Urothelium cell line (cell line): Measurements from ENCODE around the gene GPR89A.
"Not testable (repeated sequence)": the region's sequence is repeated elsewhere in the genome, so short reads cannot be mapped to it uniquely, and the experiment has no call there.

Experiments used
- DNase-seq: peaks from one replicate; pipeline ENCODE4 v3.0.0; 2011; ENCODE audit warnings: low spot score, mixed read lengths
- FAIRE-seq: peaks from 2 replicates; lab custom pipeline; 2011; peaks lifted over from hg19 to GRCh38; lab: Jason Lieb, UNC

Gene GPR89A

DNA sequence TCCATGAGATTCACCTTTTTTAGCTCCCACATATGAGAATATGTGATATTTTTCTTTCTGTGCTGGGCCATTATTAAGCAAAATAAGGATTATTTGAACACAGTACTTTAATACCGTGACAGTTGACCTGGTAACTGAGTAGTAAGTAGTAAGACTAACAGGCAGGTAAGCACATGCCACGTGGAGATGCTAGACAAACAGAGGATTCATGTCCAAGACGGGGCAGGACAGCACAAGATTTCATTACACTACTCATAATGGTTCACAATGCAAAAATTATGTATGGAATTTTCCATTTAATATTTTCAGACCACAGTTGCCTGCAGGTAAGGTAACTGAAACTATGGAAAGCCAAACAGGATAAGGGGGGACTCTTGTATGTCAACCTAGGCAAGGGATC lies 77.1 kb downstream of the GPR89A start:
- FAIRE-seq, DNase-seq: not testable (repeated sequence)

DNA sequence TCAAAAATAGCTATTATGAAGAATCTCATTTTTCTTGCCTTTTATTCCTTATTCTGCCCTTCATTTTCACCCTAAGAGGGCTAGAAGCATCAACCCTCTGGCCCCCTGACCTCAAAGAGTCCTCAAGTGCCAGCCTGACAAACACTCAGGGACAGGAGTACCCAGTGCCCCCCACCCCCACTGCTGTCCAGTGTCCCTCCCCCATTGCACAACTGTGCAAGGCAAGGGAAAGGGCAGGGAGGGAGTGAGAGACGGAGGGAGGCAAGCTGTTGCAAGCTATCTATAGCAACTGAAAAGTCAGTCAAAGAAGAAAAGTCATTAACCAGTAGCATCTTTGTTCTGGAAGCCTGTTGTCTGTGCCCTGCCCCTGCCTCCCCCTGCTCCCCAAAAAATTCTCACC lies 78.3 kb downstream of the GPR89A start:
- FAIRE-seq, DNase-seq: not testable (repeated sequence)

DNA sequence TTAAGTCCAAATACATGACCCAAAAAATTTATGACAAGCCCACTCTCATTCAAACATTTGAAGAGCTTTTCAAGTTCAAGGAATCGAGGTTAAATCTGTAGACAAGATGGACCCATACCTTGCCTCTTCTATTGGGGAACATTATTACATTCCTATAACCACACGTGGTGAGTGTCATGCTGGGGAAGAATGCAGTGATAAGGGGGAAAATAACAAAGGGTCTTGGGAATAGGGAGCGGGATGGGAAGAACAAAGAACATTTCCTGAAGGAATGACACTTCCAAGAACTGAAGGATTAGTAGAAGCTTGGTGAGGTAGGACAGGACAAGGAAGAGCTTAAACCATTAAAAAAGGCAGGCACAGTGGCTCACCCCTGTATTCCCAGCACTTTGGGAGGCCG lies 80.5 kb downstream of the GPR89A start:
- FAIRE-seq = no peak

DNA sequence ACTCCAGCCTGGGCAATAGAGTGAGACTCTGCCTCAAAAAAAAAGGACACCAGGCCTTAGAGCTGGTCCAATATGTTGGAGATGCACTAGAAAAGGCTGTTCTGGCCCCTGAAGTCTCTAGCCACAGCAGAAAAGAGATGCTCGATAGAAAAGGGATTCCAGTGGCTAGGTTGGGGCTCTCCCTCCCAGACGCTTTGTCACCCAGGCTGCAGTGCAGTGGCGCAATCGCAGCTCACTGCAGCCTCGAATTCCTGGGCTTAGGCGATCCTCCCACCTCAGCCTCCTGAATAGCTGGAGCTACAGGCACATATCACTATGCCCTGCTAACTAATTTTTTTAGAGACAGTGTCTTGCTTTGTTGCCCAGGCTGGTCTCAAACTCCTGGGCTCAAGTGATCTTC lies 81.1 kb downstream of the GPR89A start:
- no peak for FAIRE-seq
- no peak for DNase-seq

More for the DNA sequence above, 80.5 kb downstream of the GPR89A start:
- no peak for DNase-seq

DNA sequence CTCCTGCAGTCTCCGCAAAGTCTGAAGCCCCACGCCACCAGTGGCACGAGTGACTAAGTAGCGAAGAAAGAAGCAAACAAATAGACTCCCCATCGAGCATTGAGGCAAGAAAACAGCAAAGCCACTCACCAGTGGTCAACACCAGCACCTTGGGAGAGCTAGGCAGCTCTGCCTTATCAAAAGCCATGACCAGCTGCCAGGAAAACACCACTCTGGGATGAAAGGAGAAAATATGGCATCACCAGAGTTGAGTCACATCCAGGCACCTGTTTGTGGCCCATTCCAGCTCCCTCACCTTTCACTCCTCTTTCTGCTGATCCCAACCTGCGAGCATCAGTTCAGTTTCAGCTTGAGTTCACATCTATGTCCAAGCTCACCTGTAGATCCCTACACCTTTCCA lies 82.1 kb downstream of the GPR89A start:
- DNase-seq (no peak), FAIRE-seq (no peak)

DNA sequence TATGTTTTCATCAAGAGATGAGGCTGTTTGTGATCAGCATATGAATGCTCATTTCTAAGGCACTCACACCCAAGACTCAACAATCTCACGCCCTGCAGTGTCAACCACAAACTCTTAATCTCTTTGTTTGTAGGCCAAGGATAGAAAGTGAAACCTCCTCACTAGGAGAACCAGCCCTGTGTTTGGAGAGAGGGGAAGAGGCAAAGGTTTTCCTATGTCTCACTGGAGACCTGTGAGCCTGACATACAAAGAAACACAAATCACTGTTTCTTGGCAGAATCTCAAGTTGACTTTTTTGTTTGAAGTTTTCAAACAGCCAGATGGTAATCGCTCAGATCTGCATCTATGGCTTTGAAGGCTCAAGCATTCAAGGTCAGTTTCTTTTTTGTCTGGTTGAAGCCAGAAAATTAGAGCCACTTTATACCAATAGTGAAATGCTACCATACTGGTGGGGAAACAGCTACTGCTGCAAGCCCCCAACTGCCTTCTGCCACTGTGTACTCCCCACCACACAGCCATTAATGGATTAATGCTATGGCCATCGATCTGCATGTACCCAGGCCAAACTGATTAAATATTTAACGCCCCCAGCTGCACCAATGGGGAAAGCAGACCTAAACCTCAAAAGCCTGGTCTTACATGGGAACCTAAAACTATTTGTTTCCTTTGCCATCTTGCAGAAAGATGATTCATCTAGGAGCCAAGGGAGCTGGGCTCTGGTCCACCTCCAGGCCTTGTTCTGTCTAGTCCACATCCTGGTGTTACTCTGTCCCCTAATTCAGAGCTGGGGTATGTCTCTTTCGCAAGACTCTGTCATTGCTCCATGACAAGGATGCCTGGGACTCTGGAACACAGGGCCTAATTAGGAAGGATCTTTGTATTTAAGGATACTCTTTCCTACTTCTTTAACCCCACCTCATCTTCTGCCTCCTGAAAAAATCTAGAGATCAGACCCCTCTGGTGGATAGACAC lies 83.1 kb downstream of the GPR89A start:
- FAIRE-seq = no peak
- DNase-seq = peak; percentile 23

DNA sequence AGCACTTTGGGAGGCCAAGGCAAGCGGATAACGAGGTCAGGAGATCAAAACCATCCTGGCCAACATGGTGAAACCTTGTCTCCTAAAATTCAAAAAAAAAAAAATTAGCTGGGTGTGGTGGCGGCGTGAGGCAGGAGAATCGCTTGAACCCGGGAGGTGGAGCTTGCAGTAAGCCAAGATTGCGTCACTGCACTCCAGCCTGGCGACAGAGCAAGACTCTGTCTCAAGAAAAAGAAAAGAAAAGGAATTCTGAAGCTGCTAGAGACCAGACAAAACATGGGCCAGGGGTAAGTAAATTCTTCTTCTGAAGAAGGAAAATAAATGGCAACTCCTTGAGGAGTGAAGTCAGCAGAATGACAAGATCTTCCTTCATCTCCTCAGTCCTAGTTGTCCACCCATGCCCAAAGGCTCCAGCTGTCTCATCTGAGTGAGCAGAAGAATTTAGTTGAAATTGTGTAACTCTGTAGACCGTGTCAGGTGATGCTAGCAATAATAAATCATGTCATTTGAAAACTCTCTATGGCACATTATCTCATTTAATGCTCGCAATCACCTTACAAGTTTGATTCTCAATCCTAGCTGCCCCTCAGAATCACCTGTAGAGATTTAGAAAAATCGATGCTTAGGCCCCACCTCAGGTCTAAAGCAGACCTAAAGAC lies 85.1 kb downstream of the GPR89A start:
- DNase-seq (no peak), FAIRE-seq (no peak)

DNA sequence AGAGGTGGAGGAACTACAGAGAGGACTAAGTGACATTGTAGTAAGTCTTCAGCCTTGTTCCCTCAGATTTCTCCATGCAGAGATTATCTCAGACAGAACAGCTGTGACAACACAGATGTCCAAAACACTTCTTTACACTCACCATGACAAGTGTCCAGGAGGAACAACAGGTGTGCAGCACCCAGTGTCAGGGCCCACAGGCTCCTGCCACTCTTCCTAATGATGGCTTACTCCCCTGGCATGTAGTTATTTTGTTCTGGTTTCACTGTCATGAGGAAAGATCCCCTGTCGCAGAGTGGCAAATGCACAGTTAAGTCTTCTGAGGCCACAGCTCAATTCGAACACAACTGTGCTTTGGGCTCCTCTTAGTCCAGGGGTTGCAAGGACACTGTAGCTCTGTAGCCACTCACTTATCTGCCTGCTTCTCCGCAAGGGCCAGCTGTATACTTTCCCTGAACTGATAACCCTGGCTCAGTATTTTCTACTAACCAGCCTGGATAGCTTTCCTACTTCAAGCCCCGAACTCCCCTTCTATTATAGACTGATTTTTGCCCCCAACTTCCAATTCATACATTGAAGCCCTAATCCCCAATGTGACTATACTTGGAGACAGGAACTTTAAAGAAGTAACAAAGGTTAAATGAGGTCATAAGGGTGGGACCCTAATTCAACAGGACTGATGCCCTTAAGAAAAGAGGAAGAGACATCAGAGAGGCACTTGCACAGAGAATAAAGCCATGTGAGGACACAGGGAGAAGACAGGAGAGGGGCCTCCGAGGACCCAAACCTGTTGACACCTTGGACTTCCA lies 88.2 kb downstream of the GPR89A start:
- no peak for DNase-seq

DNA sequence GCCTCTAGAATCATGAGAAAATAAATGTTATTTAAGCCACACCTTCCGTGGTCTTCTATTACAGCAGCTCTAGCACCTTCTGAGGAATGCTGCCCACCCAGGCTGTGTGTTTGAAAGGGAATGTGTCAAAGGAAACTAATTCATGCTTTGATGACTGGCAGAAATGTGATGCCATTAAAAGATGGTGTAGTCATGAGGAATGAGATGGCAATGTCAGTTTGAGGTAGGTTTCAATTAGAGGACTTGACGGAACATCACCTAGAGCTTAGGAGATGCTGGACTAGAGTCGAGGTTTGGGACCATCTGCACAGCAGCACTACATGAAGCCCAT lies 88.8 kb downstream of the GPR89A start:
- DNase-seq (no peak), FAIRE-seq (no peak)

More for the DNA sequence above, 88.2 kb downstream of the GPR89A start:
- no peak for FAIRE-seq

DNA sequence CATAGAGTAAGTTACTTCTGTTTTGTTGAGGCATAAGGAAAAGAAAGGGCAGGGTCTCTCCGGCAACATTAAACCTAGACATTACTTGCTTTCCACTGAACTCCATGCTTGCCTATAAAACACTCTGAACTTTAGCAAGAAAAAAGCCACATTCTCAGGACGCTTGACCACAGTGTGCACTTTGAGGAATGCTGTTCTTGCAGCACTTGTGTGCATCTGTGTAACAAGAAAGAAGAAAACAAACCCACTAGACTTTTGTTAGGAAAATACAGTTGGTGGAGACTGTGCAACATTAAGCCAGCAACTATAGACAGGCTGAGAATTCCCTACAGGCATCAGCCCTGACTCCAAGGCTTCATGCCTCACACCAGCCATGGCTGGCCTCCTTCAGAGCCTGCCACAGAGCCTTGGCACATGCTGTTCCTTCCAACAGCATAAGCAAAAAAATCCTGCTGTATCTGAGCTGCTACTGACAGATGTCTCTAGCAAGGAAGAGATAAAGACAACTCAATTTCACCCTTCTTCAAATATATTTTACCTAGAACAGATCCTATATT lies 93.6 kb downstream of the GPR89A start:
- DNase-seq (no peak), FAIRE-seq (no peak)

DNA sequence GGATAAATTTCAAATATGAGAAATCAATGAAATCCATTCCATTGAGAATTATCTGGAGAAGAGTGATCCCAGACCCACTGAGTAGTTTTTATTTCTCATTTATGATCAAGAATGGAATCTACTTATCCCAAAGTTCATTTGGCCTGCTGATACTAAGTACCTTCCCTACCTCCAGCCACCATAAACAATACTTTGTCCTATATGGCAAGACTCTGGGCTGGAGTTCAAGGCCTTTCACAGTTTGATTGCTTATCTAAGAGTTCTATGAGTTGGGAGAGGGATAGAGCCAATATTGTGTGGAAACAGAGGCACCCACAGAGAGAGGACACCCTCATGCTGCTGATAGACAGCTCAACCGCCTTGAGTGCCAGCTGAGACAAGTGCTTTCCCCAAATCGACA lies 94.3 kb downstream of the GPR89A start:
- DNase-seq (no peak), FAIRE-seq (no peak)

DNA sequence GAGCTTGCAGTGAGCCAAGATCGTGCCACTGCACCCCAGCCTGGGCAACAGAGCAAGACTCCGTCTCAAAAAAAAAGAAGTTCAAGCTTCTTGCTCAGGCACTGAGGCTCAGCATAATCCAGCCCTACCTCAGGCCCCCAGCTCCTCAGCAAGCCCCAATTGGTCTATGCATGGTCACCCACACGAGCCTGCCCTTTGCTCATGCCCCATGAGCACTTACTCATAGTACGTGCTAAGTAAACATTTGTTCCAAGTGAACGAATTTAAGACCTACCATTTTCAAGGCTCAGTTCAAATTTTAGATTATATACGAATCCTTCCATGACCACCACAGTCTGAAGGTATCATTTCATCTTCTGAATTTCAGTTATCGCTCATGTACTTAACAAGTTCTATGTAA lies 95.0 kb downstream of the GPR89A start:
- FAIRE-seq (no peak), DNase-seq (no peak)

DNA sequence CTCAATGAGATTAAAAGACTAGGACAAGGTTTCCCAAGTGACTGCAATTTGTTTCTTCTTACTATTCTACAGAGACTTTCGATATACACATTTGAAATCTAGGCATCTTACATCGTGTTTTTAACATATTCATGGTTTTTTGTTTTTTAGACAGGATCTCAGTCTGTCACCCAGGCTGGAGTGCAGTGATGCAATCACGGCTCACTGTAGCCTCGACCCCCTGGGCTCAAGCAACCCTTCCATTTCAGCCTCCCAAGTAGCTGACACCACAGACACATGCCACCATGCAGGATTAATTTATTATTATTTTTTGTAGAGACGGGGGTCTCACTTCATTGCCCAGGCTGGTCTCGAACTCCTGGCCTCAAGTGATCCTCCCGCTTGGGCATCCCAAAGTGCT lies 97.8 kb downstream of the GPR89A start:
- FAIRE-seq = no peak

DNA sequence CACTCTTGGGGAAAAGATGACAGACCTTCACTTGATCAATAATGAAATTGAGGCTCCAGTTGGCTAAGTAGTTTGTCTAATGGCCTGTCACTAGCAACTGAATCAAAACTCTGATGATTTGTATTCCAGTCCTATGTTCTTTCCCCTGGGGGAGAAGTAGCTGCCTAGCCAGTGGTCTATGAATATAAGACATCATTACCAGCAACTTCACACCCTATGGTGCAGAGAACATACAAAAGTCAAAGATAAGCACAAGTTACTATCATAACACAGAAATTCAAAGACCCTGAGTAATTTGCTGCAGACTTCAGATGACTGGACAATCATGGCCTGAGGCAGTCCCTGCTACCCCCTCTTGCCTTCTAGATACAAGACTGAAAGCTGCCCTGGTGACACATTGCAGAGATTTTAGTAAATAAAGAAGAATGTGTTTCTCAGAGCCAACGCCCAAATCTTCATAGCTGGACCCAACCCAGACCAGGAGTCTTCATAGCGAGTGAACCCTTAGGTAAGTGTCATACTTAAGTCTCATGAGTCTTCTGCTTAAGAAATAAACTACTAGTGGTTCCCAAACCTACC lies 98.4 kb downstream of the GPR89A start:
- DNase-seq (peak; percentile 22), FAIRE-seq (no peak)

More for the DNA sequence above, 97.8 kb downstream of the GPR89A start:
- DNase-seq = no peak

DNA sequence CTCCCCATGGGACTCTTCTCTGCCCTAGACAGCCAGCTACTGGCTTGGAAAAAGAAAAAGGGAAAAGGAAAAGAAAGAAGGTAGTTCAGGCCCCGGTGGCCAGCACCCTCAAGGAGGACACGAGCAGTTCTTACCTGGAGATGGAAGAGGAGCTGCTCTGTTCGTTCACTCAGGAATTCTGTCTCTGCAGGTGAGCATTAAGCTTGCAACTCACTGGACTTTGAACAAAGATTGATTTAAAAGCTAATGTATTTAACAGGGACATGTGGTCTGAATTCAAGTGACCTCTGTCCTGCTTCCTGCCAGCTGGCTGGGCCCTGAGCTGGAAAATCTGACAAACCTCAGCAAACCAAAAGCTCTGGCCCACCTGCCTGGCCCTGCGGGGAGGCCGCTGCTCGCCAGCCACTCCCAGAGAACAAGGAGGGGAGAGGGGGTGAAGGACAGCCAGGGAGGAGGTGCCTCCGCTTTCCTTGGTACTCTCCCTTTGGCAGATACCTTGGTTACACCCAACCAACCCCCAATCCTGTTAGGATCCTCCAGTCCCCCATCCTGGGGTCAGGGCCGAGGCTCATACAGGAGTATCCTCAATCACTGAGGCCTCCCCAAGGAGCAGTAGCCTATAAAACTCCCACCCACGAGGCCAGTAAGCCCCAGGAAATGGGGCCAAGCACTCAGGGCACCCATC lies 99.5 kb downstream of the GPR89A start, which contains the start of gene PDZK1:
PDZK1 (minus strand) TSS at position 186 of the 685 bp plus-strand sequence. CDS start 19,347 bp downstream, outside the sequence.
- no peak for DNase-seq

DNA sequence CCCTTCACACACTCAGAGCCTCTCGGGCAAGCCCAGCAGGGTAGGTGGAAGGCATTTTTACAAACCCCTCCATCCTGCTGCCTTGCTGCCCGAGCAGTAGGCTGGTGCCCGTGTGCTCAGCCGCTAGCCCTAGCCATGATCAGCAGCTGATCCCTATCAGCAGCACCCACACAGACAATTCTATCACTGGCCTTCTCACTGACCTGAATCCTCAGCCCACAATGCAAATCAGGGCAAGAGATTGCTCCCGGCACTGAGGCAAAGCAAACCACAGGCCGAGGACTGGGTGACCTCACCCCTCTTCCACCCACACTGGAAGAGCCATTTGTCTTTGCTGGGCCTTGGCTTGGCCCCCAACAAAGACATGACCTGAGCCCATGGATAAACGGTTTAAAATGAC lies 100.3 kb downstream of the GPR89A start:
- DNase-seq (no peak), FAIRE-seq (no peak)

More for the DNA sequence above, 99.5 kb downstream of the GPR89A start, which contains the start of gene PDZK1:
- no peak for FAIRE-seq

DNA sequence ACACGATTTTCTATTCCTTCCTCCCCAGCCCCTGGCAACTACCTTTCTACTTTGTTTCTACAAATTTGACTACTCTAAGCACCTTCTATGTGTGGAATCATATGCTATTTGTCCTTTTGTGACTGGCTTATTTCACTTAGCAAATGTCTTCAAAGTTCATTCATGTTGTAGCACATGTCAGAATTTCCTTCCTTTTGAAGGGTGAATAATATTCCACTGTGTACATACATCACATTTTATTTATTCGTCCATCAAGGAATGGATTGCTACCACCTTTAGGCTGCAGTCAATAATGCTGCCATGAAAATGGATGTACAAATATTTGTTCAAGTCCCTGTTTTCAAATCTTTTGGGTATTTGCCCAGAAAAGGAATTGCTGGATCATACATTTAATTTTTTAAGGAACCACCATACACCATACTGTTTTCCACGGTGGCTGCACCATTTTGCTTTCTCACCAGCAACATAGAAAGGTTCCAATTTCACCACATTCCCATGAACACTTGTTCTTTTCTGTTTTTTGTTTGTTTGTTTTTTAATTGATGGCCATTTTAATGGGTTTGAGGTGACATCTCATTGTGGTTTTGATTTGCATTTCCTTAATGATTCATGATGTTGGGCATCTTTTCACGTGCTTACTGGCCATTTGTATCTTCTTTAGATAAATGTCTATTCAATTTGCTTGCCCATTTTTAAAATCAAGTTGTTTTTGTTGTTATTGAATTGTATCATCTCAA lies 102.7 kb downstream of the GPR89A start:
- no peak for FAIRE-seq
- DNase-seq = no peak

DNA sequence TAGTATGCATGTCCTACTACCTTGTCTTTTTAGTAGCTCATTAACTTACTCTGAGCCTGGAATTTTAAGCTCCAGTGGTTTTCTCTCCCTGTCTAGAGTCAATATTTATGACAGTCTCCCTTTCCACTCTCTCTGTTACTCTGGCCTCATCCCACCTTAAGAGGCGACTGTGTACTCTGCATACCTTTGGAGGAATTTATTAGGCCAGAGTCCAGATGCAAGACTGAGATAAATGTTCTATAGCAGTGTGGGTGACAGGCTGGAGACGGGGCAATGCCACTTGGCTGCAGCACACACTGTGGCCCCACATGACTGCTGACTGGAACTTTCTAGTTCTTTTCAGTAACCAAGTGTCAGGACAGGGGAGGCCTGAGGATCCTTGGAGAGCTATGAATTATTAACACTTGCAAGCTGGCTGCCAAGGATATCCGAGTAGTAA lies 103.4 kb downstream of the GPR89A start:
- DNase-seq (no peak), FAIRE-seq (no peak)

DNA sequence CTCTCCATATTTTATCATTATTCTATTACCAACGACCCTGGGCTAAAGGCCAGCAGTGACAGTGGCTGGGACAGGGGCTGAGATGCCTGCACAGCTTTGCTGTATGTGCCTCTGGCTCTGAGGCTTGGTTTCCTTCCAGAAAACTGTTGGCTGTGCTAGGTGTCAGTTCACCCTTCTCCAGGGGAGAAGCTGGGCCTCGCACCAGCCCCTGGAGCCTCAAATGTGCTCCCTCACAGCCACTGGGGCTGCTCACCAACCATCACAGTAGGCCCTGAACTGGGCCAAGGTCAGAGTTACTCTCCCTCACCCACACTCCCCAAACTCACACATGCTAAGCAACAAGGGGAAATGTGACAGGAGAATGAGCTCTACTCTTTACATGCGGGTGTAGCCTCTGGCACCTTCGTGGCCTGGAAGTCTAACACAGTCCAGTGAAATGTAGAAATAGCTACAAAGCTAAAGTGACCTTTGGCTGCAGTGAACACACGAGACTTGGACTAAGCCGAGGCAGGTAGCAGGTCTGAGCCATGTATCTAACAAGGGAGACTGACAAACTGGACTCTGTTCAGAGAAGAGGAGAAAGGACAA lies 106.8 kb downstream of the GPR89A start:
- FAIRE-seq (no peak), DNase-seq (no peak)
